Measurements from ENCODE around the gene PLPPR5.

DNA sequence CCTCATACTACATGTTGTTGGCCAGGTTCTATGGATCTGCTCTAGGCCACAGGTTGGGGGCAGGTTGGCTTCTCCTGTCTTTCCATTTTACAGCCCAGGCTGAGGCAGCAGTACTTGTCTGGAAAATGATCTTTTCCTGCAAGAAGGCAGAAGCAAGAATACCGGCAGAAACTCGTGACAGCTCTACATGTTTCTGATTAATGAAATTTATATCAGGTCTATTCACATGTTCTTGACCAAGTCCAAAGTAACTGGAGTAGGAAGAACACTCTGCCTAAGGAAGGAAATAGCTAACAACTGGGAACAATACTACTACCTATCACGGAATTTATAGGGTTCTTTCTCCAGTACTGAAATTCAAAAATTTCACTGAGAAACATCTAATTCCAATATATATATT, 98.3 kb downstream of the PLPPR5 start:
- TF ChIP-seq CTCF (IDR thresholded peaks at IDR 0.05 in 2 of 3, conservative IDR thresholded peaks at IDR 0.05 in 1 of 3; ENCODE audit: insufficient read depth in 2 of 3, low read depth in 1 of 3, low read length in 3 of 3) (no peak), LEF1 (IDR thresholded peaks at IDR 0.05) (no peak), L3MBTL2 (IDR thresholded peaks at IDR 0.05) (no peak), KLF1 (tag; IDR thresholded peaks at IDR 0.05) (no peak)
